ENCODE measurements around the gene EPHX1.

- TF ChIP-seq REST (IDR thresholded peaks at IDR 0.05; ENCODE audit: insufficient read depth in 1 of 2, low read depth in 2 of 2, low read length in 2 of 2), result no peak
- no peak for TF ChIP-seq TAF1 (IDR thresholded peaks at IDR 0.05; ENCODE audit: borderline replicate concordance, insufficient read depth, low read length)
- no peak for TF ChIP-seq SIN3A (IDR thresholded peaks at IDR 0.05; ENCODE audit: borderline replicate concordance, insufficient read depth, low read length)
- TF ChIP-seq POLR2AphosphoS5 (IDR thresholded peaks at IDR 0.05; ENCODE audit: low read depth, low read length), result no peak
- no peak for TF ChIP-seq FOXP2 (optimal IDR thresholded peaks at IDR 0.05; ENCODE audit: borderline replicate concordance, extremely low read depth, extremely low read length, insufficient read depth)
Observed at GRCh38 chr1:225872075-225872430, 62.1 kb downstream of the EPHX1 start.
